HL-60 (cell line): ENCODE data around the gene UTF1.

ENCODE experiments used
- DNase-seq, 2 experiments: peaks; one replicate each; pipeline ENCODE4 v3.0.0-alpha.2; 2010 to 2020; ENCODE audit warnings: low read depth in 1 of 2, low spot score in 1 of 2
- H3K27ac ChIP-seq: fragments of 250-450 bp; sonication (Bioruptor Pico); replicated peaks from 2 replicates; pipeline ENCODE4 v1.5.1; 2020; ENCODE audit warnings: mild to moderate bottlenecking, moderate library complexity
- H3K27me3 ChIP-seq: fragments of 250-450 bp; sonication (Bioruptor Pico); 2 replicates; pipeline ENCODE4 v1.5.1; 2021; ENCODE audit warnings: mild to moderate bottlenecking, moderate library complexity; ENCODE audit not compliant: insufficient read depth, poor library complexity, severe bottlenecking
- H3K4me3 ChIP-seq: replicated peaks from 2 replicates; pipeline ENCODE4 v1.5.1; 2011; ENCODE audit warnings: mild to moderate bottlenecking, control low read depth, low read length; ENCODE audit not compliant: insufficient read depth
- CTCF ChIP-seq: IDR thresholded peaks from one replicate; pipeline ENCODE4 v1.5.1; 2011; ENCODE audit warnings: low read length, control low read depth, inconsistent platforms; ENCODE audit not compliant: insufficient read depth
- GABPA ChIP-seq: IDR thresholded peaks from 2 replicates; pipeline ENCODE4 v1.6.1; 2012; ENCODE audit warnings: low read depth
- POLR2AphosphoS5 ChIP-seq: IDR thresholded peaks from 2 replicates; pipeline ENCODE4 v1.6.1; 2012; ENCODE audit warnings: low read depth
- REST ChIP-seq: IDR thresholded peaks from 2 replicates; pipeline ENCODE4 v1.6.1; 2012; ENCODE audit warnings: low read depth; ENCODE audit not compliant: insufficient replicate concordance
- SPI1 ChIP-seq: IDR thresholded peaks from 2 replicates; pipeline ENCODE4 v1.6.1; 2012; ENCODE audit warnings: low read depth, mild to moderate bottlenecking, borderline replicate concordance

UTF1 gene

DNA sequence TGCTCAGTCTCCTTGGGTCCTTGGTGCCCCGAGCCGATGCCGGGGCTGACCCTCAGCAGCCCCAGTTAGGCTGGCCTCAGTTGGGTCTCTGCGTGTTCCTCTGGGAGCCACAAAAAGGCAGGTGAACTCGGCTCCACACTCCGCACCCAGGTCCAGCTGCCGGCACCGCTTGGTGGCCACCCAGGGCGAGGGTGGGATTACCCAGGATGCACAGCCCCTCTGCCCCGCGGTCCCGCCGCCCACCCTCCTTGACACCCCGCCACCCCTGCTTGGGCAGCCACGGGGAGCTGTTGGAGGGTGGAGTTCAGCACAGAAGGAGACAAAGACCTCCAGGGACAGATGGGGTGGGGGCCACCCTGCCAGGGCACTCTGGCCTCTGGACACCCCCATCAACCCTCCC, 25.3 kb downstream of the UTF1 start:
- DNase-seq = no peak
- H3K27me3 ChIP-seq = peaks cover 1% of the 10 kb centered on the region
- H3K27ac ChIP-seq = no peak overlapping the region
- TF ChIP-seq SPI1 = no peak
- no peak for TF ChIP-seq REST
- no peak for TF ChIP-seq GABPA
- TF ChIP-seq CTCF = no peak
- TF ChIP-seq POLR2AphosphoS5 = no peak
- no peak overlapping the region for H3K4me3 ChIP-seq

- no peaks in the 10 kb centered on the region for H3K27me3 ChIP-seq
- DNase-seq = peak; percentile 78 to 85
- H3K27ac ChIP-seq = peak overlapping the region; percentile 77
- TF ChIP-seq CTCF (no peak), POLR2AphosphoS5 (0 out of 2 replicates have a peak, but pooled peaks have one; percentile 47), SPI1 (peak; percentile 78)
- no peak overlapping the region for H3K4me3 ChIP-seq
Measured at GRCh38 chr10:133257489-133258065, 27.6 kb downstream of the UTF1 start.

- TF ChIP-seq GABPA (no peak), REST (no peak), CTCF (no peak), SPI1 (no peak), POLR2AphosphoS5 (0 out of 2 replicates have a peak, but pooled peaks have one; percentile 2)
- Histone ChIP-seq H3K27ac (peak overlapping the region; percentile 77), H3K4me3 (no peak overlapping the region), H3K27me3 (no peaks in the 10 kb centered on the region)
- DNase-seq = peak in 1 of 2 experiments; percentile 56
Measured at GRCh38 chr10:133258066-133258817, 28.2 kb downstream of the UTF1 start.
